Kidney (tissue), 14 donors: ENCODE results near the gene EN2. TPM values are rescaled to one million over a fixed set of nuclear protein-coding genes. Genes with fewer than 3 reads are reported as not detected.

ENCODE experiments used
- DNase-seq, 5 donors: peaks; one replicate each; pipeline ENCODE4 v3.0.0-alpha.2; 2013 to 2020
- FAIRE-seq: peaks from 2 replicates; lab custom pipeline; 2012; peaks lifted over from hg19 to GRCh38; lab: Jason Lieb, UNC
- H3K27ac ChIP-seq, 2 donors: one replicate each; pipeline ENCODE4 v1.7.0; 2013; ENCODE audit warnings: low read depth in 2 of 2, low read length in 2 of 2, inconsistent platforms in 1 of 2
- H3K27me3 ChIP-seq: one replicate; pipeline ENCODE4 v1.7.1; 2013; ENCODE audit warnings: low read length, inconsistent platforms; ENCODE audit not compliant: control insufficient read depth, insufficient read depth
- H3K36me3 ChIP-seq, 3 donors: one replicate each; pipeline versions ENCODE4 v1.7.0 to v1.7.1; 2013; ENCODE audit warnings: low read length in 3 of 3, control low read depth in 1 of 3, inconsistent platforms in 1 of 3; ENCODE audit not compliant: insufficient read depth in 3 of 3, control insufficient read depth in 2 of 3
- H3K4me1 ChIP-seq, 3 donors: one replicate each; pipeline versions ENCODE4 v1.7.0 to v1.7.1; 2013; ENCODE audit warnings: low read length in 3 of 3, inconsistent platforms in 1 of 3, low read depth in 1 of 3; ENCODE audit not compliant: control insufficient read depth in 2 of 3, insufficient read depth in 2 of 3
- H3K4me3 ChIP-seq, 3 donors: one replicate each; pipeline versions ENCODE4 v1.7.0 to v1.8.1; 2013; ENCODE audit warnings: low read length in 3 of 3, control low read depth in 1 of 3, inconsistent platforms in 1 of 3
- H3K9ac ChIP-seq, 3 donors: one replicate each; pipeline versions ENCODE4 v1.7.0 to v1.7.1; 2013; ENCODE audit warnings: low read length in 3 of 3, control low read depth in 1 of 3, inconsistent platforms in 1 of 3
- H3K9me3 ChIP-seq, 3 donors: one replicate each; pipeline versions ENCODE4 v1.7.0 to v1.7.1; 2013; ENCODE audit warnings: low read length in 3 of 3, control low read depth in 1 of 3, inconsistent platforms in 1 of 3; ENCODE audit not compliant: control insufficient read depth in 2 of 3, insufficient read depth in 1 of 3
- intact Hi-C: fragments of 100-400 bp; cut with DNase I; formaldehyde crosslinking; loops from one replicate; pipeline ENCODE4 v1.11.1; 2022
- polyA plus RNA-seq: library from polyadenylated mRNA; stranded (reverse); fragments of 350-450 nt; fragmentation: Illumina TruSeq; extraction: RNeasy Lipid Tissue Mini Kit (QIAGEN cat#74804); gene quantifications from one replicate; pipeline ENCODE4 v1.2.3, GENCODE V29; 2014; ENCODE audit warnings: low read depth, low replicate concordance; ENCODE audit not compliant: insufficient read depth
- total RNA-seq: library from RNA; stranded (reverse); fragmentation: NEBNext Ultra II Directional; extraction: Animal tissue kit (Norgen Biotek cat#: 25700); gene quantifications from one replicate; pipeline ENCODE4 v1.2.1, GENCODE V29; 2021
- TF ChIP-seq, protein P1 (sequence below): IDR thresholded peaks from 3 replicates; pipeline ENCODE4 v1.5.1; 2012; ENCODE audit warnings: mild to moderate bottlenecking, moderate library complexity, borderline replicate concordance; ENCODE audit not compliant: insufficient read depth; ENCODE audit errors: extremely low read depth
- donor health status: control.
- donor health status: control.
- donor health status: control.
- donor health status: control.
- donor health status: control.
- donor health status: DM: yes; HTN: yes; CAD: no.
- donor health status: Normal renal cell carcinoma (clear cell type).

The EN2 gene
- total and polyA plus RNA-seq, 2 donors from 2014 or later, result 0.13 TPM; not detected in 1

DNA sequence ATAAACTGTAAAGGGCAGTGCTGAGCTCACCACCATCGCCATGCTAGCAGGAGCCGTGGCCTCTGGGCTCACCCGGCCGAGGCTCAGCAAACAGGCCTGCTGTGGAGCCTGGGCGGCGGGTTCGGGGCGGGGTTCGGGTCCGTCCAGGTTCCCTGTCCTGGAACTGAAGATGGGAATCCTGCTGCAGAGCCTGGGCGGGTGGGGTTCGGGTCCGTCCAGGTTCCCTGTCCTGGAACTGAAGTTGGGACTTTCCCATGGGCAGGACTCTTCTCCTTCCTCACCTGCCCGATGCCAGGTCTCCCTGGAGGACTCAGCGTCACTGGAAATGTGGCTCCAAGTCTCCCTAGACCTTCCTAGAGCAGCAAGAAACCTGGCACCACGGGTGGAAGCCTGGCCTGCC lies 36.6 kb downstream of the EN2 start:
- no peaks in the 10 kb centered on the region for H3K9me3 ChIP-seq
- peaks cover 0 to 3% (median 0%) of the 10 kb centered on the region in 3 donors for H3K4me1 ChIP-seq
- H3K4me3 ChIP-seq, result no peak overlapping the region
- H3K27me3 ChIP-seq, result peaks cover 15% of the 10 kb centered on the region
- H3K27ac ChIP-seq, result no peak overlapping the region
- FAIRE-seq, result no peak
- no peak overlapping the region for H3K9ac ChIP-seq
- intact Hi-C loops, result no loop called here
- TF ChIP-seq, protein P1, sequence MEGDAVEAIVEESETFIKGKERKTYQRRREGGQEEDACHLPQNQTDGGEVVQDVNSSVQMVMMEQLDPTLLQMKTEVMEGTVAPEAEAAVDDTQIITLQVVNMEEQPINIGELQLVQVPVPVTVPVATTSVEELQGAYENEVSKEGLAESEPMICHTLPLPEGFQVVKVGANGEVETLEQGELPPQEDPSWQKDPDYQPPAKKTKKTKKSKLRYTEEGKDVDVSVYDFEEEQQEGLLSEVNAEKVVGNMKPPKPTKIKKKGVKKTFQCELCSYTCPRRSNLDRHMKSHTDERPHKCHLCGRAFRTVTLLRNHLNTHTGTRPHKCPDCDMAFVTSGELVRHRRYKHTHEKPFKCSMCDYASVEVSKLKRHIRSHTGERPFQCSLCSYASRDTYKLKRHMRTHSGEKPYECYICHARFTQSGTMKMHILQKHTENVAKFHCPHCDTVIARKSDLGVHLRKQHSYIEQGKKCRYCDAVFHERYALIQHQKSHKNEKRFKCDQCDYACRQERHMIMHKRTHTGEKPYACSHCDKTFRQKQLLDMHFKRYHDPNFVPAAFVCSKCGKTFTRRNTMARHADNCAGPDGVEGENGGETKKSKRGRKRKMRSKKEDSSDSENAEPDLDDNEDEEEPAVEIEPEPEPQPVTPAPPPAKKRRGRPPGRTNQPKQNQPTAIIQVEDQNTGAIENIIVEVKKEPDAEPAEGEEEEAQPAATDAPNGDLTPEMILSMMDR, result no peak
- DNase-seq, result peak in 2 of 5 donors; percentile 36 to 65
- no peaks in the 10 kb centered on the region for H3K36me3 ChIP-seq

DNA sequence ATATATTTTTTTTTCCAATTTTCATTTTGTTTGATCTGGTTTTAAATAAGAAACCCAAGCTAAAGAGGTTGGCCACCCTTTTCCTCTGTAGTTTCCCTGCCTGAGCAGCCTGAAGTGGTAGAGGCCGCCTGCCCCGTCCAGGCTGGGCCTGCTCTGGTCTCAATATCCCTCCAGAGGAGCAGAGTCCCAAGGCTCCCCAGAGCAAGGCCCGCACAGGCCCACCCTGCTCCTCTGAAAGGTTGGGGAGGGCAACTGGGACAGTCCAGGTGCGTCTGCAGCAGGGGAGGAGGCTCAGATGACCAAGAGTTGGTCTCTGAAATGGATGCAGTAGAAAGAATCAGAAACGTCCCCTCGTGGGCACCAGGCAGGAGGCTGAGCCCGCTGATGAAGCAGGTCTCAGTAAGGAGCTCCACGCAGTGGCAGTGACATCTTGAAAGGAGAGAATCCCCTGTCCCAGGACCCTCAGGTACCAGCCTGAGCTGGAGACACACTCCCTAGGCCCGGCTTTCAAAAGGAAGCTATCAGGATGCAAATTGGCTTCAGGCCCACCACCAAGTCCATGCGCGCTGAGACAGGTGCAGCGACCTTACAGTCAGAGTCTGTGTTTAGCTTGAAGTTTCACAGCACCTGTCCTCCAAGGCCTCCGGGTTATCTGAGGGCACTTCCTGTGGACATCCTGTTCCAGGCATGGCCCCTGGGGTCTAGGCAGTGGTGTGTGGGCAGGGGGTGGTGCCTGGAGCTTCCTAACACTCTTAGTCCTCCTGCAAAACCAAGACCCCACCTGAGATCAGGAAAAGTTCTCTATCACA lies 37.7 kb downstream of the EN2 start:
- Histone ChIP-seq H3K36me3 (no peaks in the 10 kb centered on the region), H3K27ac (no peak overlapping the region), H3K9ac (no peak overlapping the region), H3K4me1 (peaks cover 0 to 1% (median 0%) of the 10 kb centered on the region in 3 donors), H3K9me3 (no peaks in the 10 kb centered on the region), H3K27me3 (peaks cover 24% of the 10 kb centered on the region), H3K4me3 (no peak overlapping the region)
- intact Hi-C loops, result no loop called here
- peak in 1 of 5 donors; percentile 28 for DNase-seq
- TF ChIP-seq, protein P1, result no peak
- FAIRE-seq, result no peak

DNA sequence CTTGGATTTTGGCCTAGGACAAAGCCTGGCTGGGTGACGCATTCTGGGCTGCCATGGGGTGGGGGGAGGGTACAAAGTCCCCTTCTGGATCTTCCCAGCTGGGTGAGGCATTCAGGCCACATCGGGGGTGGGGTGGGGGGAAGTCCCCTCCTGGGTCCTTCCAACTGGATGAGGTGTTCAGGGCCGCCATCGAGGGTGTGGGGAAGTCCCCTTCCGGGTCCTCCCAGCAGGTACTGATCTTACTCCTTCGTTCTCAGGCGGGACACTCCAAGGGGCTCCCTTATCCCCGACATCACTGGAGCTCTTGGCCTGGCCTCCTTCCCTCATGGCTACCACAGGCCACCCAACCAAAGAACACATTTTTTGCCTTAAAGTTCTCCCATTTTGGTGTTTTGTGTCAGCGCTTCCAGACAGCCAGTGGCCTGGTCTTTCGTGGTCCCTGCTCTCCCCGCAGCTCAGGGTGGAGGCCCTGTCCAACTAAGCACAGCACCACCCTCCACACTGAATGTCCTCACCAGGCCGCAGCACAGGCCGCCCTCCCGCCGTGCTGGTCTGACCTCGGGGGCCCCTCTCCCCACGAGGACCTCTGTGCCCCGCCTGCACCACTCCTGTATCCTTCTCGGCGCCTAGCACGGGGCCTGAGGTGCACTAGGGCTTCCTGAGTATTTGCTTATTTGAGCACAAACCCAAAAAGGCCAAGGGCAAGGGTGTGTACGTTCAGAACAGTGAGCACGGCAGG lies 38.5 kb downstream of the EN2 start:
- H3K9ac ChIP-seq, result no peak overlapping the region
- no peaks in the 10 kb centered on the region for H3K9me3 ChIP-seq
- no peak overlapping the region for H3K27ac ChIP-seq
- TF ChIP-seq, protein P1, result no peak
- DNase-seq (peak in 1 of 5 donors; percentile 61), FAIRE-seq (no peak)
- H3K4me3 ChIP-seq, result no peak overlapping the region
- H3K27me3 ChIP-seq, result peaks cover 31% of the 10 kb centered on the region
- H3K36me3 ChIP-seq, result no peaks in the 10 kb centered on the region
- intact Hi-C loops, result no loop called here
- H3K4me1 ChIP-seq, result no peaks in the 10 kb centered on the region
